NCI-H69 (cell line): ENCODE measurements around the gene LHX2.
A peak's percentile ranks its signal among the peaks of the same experiment; 100 is the strongest.

ENCODE experiments used
- DNase-seq: peaks from one replicate; lab custom pipeline; 2025; lab: John Stamatoyannopoulos, UW

The LHX2 gene

DNA sequence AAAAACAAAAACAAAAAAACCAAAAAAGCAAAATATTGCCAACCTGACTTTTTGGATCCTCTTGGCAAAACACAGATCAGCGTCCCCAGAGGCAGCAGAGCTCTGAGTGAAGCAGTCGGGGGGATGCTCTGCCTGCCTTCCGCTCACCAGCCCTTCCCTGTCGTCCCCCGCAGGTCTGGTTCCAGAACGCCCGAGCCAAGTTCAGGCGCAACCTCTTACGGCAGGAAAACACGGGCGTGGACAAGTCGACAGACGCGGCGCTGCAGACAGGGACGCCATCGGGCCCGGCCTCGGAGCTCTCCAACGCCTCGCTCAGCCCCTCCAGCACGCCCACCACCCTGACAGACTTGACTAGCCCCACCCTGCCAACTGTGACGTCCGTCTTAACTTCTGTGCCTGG lies 20.7 kb downstream of the LHX2 start:
- DNase-seq: peak; percentile 31

DNA sequence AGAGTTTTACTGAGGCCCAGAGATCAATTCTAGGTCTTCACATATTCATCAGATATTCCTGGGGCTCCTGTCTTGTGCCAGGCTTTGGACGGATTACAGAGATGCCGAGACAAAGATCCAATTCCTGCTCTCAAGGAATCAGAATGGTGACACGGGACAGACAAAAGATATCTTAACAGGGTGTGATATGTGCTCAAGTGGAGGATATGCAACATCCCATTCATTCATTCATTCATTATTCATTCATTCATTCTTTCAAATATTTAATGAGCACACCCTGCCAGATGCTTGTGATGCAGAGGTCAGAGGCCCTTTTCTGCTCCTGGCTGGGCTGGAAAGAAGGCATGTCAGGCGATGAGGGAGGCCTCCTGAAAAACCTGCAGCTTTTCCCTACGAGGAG lies 21.8 kb downstream of the LHX2 start:
- no peak for DNase-seq

DNA sequence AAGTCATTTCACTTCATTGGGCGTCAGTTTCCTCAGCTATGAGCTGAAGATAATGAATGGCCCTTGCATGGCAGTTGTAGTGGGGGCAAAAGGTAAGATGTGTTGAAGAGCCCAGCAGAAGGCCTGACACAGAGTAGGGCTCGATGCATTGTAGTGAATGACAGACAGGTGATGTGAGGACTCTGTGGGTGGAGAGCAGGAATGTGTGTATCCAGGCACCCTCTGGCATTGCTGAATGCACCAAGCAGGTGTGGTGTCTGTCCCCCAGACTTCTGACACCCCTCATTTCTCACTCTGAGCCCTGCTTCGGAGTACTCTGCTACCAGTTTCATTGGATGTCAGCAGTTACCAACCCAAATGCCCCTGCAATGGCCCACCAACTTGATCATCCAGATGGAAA lies 22.4 kb downstream of the LHX2 start:
- no peak for DNase-seq

DNA sequence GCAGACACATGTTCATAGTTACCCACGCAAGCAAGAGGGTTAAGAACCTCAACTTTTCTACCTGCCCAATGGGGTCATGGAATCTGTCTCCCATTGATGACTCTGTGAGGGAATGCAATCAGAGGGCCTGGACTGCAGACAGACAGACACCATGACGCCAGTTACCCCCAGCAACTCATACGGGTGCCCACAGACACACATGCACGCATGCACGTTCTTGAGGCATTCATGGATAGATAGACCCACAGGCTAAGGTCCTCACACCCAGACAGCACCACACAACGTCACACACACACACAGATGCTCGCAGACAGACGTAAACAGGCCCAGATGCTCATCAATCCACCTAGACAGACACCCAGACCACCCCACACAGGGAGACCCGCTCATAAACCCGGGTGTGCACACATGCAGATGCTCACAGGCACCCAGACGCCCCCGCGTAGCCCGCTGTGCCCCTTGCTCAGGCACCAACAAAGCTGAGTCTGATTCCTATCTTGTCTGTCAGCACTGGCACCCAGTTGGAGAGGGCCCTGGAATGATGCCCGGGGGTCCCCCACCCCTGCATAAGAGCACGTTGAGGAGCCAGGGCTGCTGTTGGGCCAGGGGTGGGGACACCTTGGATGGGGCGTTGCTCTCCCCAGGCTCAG lies 23.6 kb downstream of the LHX2 start:
- no peak for DNase-seq

DNA sequence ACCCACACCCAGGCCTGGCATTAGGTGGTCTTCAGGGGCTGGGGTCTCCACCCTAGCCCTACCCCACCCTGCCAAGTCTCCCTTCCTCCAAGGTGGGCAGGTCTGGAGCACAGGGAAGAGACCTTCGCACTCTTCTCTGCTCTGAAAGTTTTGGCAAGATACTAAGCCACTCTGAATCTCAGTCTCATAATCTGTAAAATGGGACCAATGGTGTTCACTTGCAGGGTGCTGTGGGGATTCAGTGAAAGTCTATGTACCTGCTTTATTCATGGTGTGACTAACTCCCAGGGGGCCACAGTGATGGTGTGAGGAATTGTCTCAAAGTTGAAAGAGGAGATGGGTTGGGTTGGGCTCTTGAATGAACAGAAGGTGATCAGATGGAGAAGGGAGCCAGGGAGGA lies 25.0 kb downstream of the LHX2 start:
- no peak for DNase-seq

DNA sequence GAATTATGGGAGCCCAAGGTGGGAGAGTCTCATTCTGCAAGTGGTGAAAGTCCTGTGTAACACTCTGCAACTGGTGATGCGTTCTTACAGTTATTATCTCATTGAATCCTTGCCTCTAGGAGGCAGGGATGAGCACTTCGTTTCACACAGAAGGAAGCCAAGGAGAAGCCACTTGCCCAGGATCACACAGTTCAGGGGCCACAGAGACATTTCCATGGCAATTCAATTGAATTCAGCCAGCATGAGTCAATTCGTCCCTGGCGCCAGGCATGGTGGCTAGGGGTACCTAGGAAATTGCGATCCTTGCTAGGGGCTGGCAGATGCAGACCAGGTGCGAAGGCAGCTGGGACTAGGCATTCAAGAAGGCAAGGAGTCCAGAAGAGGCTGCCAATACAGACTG lies 26.2 kb downstream of the LHX2 start:
- peak; percentile 37 for DNase-seq

DNA sequence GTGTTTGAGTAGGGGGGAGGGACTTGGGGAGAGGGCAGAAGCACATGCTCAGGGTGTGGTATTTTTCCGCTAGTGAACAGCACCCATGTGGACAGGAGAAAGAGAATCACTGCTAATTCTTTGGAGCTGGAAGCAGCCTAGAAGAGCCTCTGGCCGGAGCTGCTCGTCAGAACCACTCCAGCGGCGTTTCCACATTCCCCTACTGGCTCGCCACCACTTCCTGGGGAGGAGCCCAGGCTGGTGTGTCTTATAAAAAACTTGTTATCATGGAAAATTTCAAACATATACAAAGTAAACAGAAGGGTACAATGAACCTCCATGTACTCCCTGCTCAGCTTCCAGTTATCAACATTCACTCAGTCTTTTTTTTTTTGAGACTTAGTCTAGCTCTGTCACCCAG lies 26.7 kb downstream of the LHX2 start:
- DNase-seq: no peak

DNA sequence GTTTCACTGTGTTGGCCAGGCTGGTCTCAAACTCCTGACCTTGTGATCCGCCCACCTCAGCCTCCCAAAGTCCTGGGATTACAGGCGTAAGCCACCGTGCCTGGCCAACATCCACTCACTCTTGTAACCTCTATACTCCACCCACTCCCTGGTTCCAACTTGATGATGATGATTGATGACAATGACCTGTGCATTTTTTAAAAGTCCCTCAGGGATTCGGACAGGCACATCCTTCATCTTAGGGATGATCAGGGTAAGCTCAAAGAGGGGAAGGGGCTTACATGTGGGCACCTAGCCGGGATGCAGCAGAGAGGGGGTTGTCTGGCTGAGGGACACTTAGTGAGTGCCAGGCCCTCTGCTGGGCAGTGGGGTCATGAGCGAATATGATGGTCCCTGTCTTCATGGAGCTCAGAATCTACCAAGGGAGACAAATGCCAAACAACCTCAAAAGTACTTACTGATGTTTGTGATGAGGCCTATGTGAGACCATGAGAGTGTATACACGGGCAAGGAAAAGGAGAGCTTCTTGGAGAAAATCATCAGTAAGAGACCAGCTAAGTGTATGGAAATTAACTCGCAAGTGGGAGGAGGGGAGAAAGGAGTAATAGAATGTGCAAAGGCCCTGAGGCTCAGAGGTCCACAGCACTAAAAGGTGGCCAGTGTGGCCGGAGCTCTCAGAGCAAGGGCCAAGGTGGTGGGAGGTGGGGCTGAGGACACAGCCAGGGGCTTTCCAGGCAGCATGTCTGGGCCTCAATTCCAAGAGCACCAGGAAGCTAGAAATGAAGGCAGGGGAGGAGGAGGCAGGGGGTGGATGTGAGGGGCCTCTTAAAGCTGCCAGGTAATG lies 27.4 kb downstream of the LHX2 start:
- no peak for DNase-seq

DNA sequence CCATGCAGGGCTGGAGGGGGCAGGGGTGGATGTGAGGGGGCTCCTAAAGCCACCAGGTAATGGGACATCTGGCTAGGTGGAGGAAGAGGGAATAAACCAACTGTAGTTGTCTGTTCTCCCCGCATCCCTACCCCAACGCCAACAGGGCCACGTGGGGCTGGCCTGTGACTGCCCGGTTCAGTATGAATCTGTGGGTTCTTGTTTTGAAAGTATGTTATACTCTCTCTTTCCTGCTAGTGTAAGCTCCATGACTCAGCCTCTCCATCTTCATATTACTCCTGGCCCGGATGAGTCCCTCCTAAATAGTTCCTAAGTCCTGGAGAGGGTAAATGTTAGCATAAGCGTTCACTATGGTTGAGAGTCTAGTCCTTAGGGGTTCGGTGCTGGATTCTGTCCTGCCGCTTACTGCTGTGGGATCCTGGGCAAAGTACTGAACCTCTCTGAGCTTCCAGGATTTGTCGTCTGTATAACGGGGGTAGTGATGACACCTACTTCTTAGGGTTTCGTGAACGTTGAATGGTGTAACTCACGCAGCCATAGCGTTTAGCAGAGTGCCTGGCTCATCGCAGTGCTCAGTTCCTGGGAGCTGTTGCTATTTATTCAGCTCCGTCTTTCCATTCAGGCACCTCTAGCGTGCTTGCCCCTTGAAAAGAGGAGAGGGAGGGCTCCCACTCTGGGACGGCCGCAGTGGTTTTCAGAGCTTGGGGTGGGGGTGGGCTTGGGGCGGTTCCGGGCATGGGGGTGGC lies 28.8 kb downstream of the LHX2 start:
- peak; percentile 65 for DNase-seq

DNA sequence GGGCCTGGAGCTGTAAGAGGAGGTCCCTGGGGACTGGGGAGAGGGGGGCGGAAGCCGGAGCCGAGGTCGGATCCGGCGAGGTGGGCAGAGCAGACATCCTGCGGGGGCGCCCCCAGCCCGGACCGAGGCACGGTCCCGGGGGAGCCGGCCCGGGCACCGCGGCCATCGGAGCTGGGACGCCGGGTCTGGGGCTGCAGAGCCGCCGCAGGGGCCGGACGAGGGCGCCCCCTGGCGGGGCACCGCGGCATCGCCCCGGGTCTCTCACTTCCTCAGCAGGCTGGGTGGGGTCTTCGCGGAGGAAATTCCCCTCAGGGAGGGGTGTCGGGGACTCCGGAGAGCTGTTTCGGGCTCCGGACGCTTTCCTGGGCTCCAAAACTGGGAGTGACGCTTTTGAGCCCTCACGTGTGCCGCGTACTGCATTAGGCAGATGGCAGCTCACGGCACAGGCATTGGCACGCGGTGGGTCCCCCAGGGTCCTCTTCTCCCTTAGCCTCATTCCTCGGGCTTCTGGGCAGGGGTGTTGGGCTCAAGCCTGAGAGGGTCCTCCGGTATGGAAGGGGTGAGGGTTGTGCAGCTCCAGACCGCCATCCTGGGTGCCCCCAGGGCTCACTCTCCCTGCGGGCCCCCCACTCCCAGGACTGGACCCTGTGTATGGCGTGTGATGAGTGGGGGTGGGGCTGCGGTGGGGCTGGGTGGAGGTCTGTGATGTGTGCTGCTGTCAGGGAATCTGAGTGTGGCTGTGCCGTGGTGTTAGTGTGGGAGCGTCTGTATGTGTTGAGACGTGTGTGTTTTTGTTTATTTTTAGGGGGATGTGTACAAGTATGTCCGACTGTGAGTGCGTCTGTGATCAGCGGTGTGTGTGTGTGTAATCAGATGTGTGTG lies 29.6 kb downstream of the LHX2 start:
- DNase-seq: peak; percentile 65

DNA sequence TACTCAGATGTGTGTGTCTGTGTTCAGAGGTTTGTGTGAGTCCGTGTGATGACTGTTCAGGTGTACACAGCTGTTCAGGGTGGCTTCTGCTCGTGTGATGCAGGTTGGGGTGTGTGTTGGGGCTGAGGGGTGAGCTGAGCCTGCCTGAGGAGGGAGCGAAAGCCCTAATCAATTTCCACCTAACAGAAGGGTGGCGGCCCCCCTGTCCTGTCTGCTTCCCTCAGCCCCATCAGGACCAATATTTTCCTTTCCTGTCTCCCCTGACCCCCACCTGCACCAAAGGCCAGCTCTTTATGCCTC lies 30.2 kb downstream of the LHX2 start:
- DNase-seq: peak; percentile 45

DNA sequence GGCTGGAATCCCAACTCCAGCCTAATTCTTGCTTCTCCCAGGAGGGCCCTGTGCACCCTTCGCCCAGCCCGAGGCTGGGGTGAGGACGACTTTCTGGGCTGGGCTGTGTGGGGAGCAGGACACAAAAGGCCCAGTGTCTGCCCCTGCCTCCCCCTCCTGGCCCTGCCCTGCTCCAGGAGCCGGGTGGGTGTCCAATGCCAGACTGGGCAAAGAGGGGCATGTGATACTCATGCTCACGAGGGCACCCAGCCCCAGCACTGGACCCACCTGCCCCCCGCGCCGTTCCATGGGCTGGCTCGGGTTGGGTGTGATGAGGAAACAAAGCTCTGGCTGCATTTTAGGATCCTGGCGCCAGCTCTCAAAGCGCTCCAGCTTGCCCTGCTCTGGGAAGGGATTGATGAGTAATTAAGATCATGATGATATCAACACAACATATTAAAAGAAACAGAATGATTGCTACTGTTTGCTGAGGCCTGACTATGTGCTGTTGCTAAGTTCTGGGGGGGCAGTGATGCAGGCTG lies 30.7 kb downstream of the LHX2 start:
- DNase-seq: peak; percentile 22

DNA sequence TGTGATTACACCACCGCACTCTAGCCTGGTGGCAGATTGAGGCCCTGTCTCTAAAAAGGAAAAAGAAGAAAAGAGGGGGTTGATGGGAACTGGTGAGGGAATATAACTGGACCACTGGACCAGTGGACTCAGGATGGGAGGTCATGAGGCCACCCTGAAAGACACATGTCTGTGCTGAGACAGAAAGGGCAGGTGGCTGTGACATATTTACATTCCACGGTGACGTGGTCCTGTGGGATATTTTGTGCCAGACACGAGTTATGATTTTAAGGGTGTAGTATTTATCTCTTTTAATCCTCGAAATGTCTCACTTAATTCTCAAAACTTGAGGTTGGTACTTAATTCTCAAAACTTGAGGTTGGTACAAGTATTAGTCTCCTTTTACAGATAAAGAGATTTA lies 32.9 kb downstream of the LHX2 start:
- no peak for DNase-seq

DNA sequence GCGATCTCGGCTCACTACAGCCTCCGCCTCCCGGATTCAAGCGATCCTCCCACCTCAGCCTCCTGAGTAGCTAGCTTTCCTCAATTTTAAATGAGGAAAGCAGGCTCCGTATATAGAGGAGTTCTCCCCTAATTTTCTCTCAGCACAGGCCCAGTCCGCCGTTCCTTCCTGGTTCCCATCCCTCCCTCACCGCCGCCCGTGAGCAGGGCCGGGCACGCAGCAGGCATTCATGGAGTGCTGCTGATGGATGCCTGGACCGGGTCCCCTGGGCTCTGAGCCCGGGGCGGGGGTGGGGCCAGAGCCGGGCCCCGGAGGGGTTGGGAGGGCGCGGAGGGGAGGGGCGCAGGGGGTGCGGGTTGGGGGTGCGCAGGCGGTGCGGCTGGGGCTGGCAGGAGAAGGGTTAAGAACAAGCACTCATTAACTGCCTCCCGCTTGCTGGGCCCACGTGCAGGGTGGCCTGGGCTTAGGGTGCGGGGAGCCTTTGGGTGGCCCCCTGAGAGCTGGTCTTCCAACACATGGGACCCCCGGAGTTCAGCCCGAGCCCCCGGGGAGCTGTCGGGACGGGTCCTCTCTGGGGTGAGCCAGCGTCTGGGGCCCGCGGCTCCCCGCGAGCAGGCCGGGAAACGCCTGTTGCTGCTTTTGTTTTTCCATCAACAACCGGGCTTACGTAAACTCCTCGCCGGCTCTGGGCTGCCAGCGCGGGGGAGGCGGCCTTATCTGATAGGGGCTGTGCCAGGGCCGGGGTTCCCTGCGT lies 33.7 kb downstream of the LHX2 start:
- DNase-seq: peak; percentile 58

DNA sequence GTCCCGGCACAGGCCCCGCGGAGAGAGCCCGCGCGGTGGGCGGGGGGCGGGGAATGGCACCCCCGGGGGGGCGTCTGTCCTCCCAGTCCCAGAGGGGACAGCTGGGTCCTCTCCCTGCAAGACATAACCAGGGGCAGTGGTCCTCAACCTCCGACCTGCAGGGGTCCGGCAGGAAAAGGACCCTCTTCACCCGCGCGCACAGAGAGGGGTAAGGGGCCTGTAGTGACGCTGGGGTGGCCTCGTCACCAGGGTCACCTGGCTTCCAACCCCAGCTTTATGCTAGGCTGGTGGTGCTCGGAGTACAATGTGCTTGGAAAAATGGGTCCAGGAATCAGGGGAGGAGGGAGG lies 34.2 kb downstream of the LHX2 start:
- DNase-seq: no peak

DNA sequence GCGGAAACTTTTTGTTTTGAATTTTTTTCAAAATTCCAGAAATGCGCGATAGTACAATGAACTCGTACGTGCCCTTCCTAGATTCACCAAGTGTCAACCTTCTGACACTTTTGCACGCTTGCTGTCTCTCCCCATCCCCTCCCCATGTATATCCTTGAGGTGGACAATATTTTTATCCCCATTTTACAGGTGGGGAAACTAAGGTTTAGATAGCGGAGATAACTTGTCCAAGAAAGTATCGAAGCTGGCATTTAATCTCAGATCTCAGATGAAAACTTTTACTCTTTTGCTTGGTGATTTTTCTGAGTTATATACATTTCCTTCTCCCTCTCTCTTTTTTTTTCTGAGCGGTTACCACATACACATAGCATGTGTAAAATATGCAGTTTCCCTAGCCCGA lies 34.6 kb downstream of the LHX2 start:
- DNase-seq: no peak

DNA sequence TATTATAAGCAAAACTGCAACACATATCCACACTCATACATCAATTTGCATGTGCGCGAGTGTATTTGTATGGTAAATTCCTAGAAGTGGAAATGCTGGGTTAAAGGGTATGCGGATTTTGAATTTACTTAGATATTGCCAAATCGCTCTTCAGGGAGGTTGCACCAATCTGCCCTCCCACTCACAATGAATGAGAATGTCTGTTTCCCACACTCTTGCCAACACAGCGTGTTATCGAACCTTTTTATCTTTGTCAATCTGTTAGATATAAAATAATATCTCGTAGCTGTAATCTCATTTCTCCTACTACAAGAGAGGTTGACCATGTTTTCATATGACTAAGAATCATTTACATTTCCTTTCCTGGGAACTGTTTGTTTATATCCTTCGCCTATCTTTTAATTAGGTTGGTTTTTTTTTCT lies 35.7 kb downstream of the LHX2 start:
- DNase-seq: no peak

DNA sequence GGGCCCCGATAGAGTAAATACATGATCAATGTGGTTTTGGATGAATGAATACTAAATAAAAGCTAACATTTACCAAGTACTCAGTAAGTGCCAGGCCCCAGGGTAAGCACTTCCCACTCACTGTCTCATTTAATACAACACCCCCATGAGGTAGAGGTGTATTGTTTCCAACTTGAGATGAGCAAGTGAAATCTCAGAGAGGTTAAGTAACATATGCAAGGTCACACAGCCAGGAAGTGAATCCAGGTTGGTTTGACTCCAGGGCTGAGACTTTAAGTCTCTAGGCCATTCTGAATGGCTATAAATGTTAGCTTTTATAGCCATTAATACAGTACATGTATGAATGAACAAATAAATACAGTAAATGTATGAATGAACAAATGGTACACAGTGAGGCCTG lies 39.4 kb downstream of the LHX2 start:
- DNase-seq: no peak

DNA sequence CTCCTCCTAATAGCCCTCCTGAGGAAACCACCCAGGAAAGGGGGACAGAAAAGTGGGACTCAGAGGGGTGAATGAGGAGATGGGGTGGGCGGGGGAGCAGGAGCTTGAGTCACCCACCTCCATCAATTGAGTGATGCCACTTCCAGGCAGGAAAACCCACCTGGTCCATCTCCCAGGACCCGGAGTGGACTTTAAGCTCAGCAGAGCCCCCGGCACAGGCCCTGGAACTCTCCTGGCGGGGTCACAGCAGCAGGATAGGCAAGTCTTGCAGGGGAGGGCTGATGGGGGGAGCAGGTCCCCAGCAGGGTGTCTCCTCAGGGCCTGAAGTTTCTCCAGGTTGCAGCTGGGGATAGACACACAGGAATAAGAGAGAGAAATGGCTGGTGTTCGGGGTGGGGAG lies 40.8 kb downstream of the LHX2 start:
- no peak for DNase-seq

DNA sequence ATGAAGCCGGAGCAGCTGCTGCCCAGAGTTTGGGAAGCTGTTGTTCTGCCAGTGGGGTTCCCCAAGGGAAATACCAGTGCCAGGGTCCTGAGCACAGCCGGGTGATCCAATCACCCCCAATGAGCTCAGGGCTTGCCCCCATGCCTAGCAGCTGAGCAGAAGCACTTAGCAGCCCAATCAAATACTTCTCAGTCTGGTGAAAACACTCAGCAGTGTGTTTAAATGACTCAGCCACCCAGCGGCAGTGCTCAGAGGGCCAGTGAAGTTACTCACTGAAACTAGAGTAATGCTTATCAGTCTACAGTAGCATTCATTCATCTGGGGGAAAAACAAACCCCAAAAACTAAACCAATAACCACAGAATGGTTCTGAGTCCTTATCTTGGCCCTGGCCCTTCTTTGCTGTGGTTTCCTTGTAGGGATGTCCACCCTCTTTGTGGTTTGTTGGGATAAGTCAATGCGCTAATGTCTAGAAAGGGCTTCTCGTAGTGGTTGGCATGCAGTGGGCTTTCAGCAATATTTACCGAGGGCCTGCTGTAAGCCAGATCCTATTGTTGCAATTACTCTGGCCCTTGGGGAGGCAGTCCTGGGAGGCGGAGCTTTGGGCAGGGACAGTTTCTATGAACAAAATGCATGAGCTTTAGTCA lies 43.1 kb downstream of the LHX2 start:
- no peak for DNase-seq
